ENCODE measurements around the gene SMG1.

SMG1 gene

GRCh38 chr16:18941471-18941870 lies 15.3 kb upstream of the SMG1 start:
- TF ChIP-seq, protein P1, sequence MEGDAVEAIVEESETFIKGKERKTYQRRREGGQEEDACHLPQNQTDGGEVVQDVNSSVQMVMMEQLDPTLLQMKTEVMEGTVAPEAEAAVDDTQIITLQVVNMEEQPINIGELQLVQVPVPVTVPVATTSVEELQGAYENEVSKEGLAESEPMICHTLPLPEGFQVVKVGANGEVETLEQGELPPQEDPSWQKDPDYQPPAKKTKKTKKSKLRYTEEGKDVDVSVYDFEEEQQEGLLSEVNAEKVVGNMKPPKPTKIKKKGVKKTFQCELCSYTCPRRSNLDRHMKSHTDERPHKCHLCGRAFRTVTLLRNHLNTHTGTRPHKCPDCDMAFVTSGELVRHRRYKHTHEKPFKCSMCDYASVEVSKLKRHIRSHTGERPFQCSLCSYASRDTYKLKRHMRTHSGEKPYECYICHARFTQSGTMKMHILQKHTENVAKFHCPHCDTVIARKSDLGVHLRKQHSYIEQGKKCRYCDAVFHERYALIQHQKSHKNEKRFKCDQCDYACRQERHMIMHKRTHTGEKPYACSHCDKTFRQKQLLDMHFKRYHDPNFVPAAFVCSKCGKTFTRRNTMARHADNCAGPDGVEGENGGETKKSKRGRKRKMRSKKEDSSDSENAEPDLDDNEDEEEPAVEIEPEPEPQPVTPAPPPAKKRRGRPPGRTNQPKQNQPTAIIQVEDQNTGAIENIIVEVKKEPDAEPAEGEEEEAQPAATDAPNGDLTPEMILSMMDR (IDR thresholded peaks at IDR 0.05): no peak

DNA sequence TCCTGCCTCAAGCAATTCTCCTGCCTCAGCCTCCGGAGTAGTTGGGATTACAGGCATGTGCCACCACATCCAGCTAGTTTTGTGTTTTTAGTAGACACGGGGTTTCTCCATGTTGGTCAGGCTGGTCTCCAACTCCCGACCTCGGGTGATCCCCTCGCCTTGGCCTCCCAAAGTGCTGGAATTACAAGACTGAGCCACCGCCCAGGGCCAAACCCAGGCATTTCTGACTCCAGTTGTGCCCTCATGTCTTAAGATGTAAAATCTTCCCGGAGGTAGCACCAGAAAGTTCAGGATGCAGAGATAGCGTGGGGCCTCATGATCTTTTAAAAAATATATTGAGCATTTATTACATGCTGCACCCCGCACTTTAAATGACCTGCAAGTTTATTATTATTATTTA lies 12.8 kb upstream of the SMG1 start:
- TF ChIP-seq, protein P1 (IDR thresholded peaks at IDR 0.05): no peak

DNA sequence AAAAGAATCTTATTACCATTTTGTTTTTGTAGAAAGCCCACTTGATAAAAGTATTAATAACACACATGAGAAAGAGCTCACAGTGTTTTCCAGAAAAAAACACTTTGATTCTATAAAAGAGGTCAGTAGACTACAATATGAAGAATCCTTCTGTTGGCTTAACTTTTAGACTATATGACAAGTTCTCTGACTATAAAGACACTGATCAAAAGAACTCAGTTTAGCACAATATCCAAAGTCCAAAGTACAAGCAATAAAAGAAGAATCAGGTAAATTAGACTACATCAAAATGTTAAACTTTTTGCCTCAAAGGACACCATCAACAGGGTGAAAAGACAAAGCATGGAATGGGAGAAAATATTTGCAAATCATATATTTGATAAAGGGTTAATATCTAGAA lies 11.2 kb upstream of the SMG1 start:
- TF ChIP-seq, protein P1 (IDR thresholded peaks at IDR 0.05): no peak

DNA sequence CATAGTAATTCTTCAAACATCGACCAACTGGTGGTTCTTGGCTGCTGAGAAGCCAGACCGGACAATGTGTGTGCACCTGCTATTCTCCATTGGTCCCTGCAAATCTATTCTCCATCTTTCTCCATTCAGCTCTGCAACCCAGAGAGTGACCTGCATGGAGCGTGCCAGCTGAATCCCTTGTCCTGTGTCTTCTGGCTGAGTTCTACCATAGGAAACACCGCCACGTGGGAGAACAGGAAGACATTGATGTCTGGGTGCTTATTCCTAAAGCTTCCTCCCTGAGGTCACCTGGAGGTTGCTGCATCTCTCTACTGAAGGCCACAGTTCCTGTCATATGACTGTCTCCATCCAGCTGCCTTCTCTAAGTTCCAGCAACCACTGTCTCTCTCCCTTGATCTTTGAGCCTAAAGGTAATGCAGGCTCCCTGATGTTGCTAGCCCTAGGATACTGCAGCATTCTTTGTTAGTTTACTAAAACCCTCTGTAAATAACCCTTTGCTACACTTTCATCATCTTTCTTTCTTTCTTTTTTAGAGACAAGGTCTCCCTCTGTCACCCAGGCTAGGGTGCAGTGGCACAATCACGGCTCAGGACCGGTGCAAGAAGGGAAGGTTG lies 10.6 kb upstream of the SMG1 start:
- TF ChIP-seq, protein P1 (IDR thresholded peaks at IDR 0.05): no peak

DNA sequence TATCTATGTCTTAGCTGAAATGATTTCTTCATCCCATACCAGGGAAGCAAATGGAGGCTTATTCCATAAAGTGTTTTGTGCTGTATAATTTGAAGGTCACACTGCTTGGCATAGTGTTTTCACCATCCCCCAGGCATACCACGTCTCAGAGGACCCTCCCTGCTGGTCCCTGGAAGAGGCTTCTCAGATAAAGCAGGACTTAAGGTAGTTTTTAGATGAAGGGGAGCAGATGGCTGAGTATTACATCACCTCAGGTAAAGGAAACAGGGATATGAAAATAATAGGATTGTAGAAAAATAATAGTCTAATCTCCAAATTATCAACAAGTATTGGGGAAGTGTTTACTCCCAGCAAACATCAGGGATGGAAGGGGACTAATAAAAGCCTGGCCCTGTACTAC lies 7.3 kb upstream of the SMG1 start:
- TF ChIP-seq, protein P1 (IDR thresholded peaks at IDR 0.05): no peak

DNA sequence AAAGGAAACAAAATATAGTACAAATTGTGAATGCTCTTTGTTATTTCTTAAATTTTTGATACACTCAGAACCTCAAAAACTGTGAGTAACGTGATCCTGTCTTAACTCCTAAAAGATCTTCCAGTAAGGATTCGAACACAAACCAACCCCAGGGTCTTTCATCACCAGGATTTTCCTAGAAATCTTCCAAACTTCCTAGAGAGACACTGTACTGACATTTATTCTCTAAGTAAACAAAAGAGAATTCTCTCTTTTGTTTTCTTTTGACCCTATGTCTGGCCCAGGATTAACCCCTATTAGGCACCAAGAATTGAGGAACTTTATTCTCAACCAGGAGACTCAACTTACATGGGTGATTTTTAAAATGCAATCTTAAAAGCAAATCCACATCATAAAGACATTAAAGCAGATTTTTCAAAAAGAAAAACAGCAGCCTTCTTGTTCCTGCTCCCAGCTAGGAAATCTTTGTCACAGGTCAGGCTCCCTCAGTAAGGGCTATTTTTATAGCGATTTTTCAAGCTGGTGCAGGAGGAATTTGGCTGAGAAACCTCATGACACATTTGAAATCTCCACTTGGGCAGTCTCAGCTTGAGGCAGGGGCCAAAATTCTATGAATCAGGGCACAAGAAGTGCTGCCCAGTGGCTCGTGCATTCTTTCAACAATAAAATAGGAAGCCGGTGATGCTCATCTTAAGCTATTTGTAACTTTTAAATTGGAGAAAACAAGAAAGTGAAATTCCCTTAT lies 6.2 kb upstream of the SMG1 start:
- TF ChIP-seq, protein P1 (IDR thresholded peaks at IDR 0.05): no peak

DNA sequence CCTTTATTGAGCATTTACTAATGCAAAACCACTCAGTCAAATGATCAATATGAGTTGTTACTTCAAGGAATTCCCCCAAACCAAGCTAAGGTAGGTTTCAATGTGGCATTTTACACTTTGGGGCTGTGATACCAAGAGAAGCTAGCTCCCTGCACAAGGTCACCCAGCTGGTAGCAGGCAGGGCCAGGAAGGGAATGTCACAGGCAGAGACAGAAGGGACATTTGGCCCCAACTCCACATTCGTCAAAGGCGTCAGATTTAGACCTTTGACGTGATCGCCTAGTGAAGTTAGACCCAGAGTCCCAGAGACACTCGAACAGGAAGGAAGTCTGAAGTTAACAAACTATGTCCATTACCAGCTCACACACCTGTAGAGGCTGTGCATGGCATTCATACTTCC lies 5.5 kb upstream of the SMG1 start:
- TF ChIP-seq, protein P1 (IDR thresholded peaks at IDR 0.05): no peak
